Measurements from ENCODE around the gene ZNF692.

DNA sequence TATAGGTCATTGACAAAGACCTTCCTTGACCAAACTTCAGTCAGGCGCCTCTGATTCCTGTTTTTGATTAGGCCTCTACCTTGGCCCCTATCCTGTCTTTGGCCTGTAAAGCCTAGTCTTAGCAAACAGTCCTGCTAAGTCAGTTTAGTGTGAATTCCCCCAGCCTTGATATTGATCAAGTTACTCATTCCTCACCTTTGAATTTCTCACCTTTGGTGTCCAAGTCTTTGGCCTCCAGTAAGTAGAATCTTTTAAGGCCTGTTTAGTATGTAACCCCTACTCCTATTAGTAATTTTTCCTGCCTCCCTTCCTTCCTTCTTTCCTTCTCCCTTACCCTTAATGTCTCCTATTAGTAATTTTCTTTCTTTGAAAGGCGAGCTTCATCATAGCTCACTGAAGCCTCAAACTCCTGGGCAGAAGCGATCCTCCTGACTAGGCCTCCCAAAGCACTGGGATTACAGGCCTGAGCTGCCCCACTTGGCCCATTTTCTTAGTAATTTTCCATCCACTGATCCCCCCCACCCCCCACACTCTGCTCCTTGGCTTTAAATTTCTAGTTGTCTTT lies 13.0 kb upstream of the ZNF692 start:
- TF ChIP-seq CTCF (optimal IDR thresholded peaks at IDR 0.05 in 1 of 3, IDR thresholded peaks at IDR 0.05 in 1 of 3, conservative IDR thresholded peaks at IDR 0.05 in 1 of 3; ENCODE audit: extremely low read depth in 1 of 3, insufficient read depth in 2 of 3, low read length in 3 of 3), result no peak
- TF ChIP-seq EZH2 (IDR thresholded peaks at IDR 0.05; ENCODE audit: low read length), result no peak

Data from keratinocyte (primary cell).